ENCODE results near the gene NKX6-1. TPM values are rescaled to one million over a fixed set of nuclear protein-coding genes. Genes with fewer than 3 reads are reported as not detected.

NKX6-1 gene
- total RNA-seq, 2 experiments from 2014 or later, result not detected

- intact Hi-C loops (cut with micrococcal nuclease; ENCODE audit: unreplicated experiment), result no loop called here
Measured at GRCh38 chr4:84496706-84497503, 2.2 kb downstream of the NKX6-1 start.

GRCh38 chr4:84496331-84496705 is 2.8 kb downstream of the NKX6-1 start:
- DNase-seq (ENCODE audit: low spot score), result no peak
- TF ChIP-seq EZH2phosphoT487 (IDR thresholded peaks at IDR 0.05; ENCODE audit: borderline replicate concordance, low read depth, low read length), result no peak
- no peak for TF ChIP-seq CTCF (conservative IDR thresholded peaks at IDR 0.05; ENCODE audit: low read length)
- ChIA-PET CTCF (ENCODE audit: unreplicated experiment) (no interaction called here), POLR2A (no interaction called here)
- Histone ChIP-seq H3K27ac (ENCODE audit: low read depth, low read length, poor library complexity, severe bottlenecking) (no peak overlapping the region), H4K20me1 (ENCODE audit: insufficient read depth, low read length) (no peaks in the 10 kb centered on the region), H3K9me3 (ENCODE audit: low read length) (no peaks in the 10 kb centered on the region), H3K4me1 (ENCODE audit: insufficient read depth, low read length, poor library complexity, severe bottlenecking) (no peaks in the 10 kb centered on the region), H3K79me2 (ENCODE audit: insufficient read depth, low read depth, low read length) (no peaks in the 10 kb centered on the region), H3K4me3 (ENCODE audit: low read depth, low read length, poor library complexity, severe bottlenecking) (no peak overlapping the region), H3K36me3 (ENCODE audit: insufficient read depth, low read length) (no peaks in the 10 kb centered on the region), H3K4me2 (ENCODE audit: low read length) (no peak overlapping the region), H2AFZ (ENCODE audit: low read length) (no peak overlapping the region), H3K9me2 (ENCODE audit: insufficient read depth, low read length) (no peaks in the 10 kb centered on the region)
- intact Hi-C loops (cut with micrococcal nuclease; ENCODE audit: unreplicated experiment), result no loop called here
- BruUV-seq (replicated peaks), result no TSS peak

More at GRCh38 chr4:84496706-84497503, 2.2 kb downstream of the NKX6-1 start:
- Histone ChIP-seq H3K4me1 (ENCODE audit: insufficient read depth, low read length, poor library complexity, severe bottlenecking) (no peaks in the 10 kb centered on the region), H4K20me1 (ENCODE audit: insufficient read depth, low read length) (no peaks in the 10 kb centered on the region), H3K9me2 (ENCODE audit: insufficient read depth, low read length) (no peaks in the 10 kb centered on the region), H3K4me3 (ENCODE audit: low read depth, low read length, poor library complexity, severe bottlenecking) (no peak overlapping the region), H3K9me3 (ENCODE audit: low read length) (no peaks in the 10 kb centered on the region), H2AFZ (ENCODE audit: low read length) (no peak overlapping the region), H3K79me2 (ENCODE audit: insufficient read depth, low read depth, low read length) (no peaks in the 10 kb centered on the region), H3K4me2 (ENCODE audit: low read length) (no peak overlapping the region), H3K27ac (ENCODE audit: low read depth, low read length, poor library complexity, severe bottlenecking) (no peak overlapping the region), H3K36me3 (ENCODE audit: insufficient read depth, low read length) (no peaks in the 10 kb centered on the region)
- ChIA-PET CTCF (ENCODE audit: unreplicated experiment) (no interaction called here), POLR2A (interaction anchor here (0.6 kb wide), 1 partner anchor 833 kb away, joined by 3 read pairs; no protein-coding TSS in a partner anchor)
- BruUV-seq (replicated peaks), result no TSS peak
- TF ChIP-seq CTCF (conservative IDR thresholded peaks at IDR 0.05; ENCODE audit: low read length), result no peak
- TF ChIP-seq EZH2phosphoT487 (IDR thresholded peaks at IDR 0.05; ENCODE audit: borderline replicate concordance, low read depth, low read length), result no peak
- no peak for DNase-seq (ENCODE audit: low spot score)

GRCh38 chr4:84495794-84496261 is 3.3 kb downstream of the NKX6-1 start:
- Histone ChIP-seq H3K9me2 (ENCODE audit: insufficient read depth, low read length) (no peaks in the 10 kb centered on the region), H3K36me3 (ENCODE audit: insufficient read depth, low read length) (no peaks in the 10 kb centered on the region), H3K4me3 (ENCODE audit: low read depth, low read length, poor library complexity, severe bottlenecking) (no peak overlapping the region), H3K79me2 (ENCODE audit: insufficient read depth, low read depth, low read length) (no peaks in the 10 kb centered on the region), H3K9me3 (ENCODE audit: low read length) (no peaks in the 10 kb centered on the region), H3K4me2 (ENCODE audit: low read length) (no peak overlapping the region), H3K4me1 (ENCODE audit: insufficient read depth, low read length, poor library complexity, severe bottlenecking) (no peaks in the 10 kb centered on the region), H3K27ac (ENCODE audit: low read depth, low read length, poor library complexity, severe bottlenecking) (no peak overlapping the region), H4K20me1 (ENCODE audit: insufficient read depth, low read length) (no peaks in the 10 kb centered on the region), H2AFZ (ENCODE audit: low read length) (no peak overlapping the region)
- no peak for DNase-seq (ENCODE audit: low spot score)
- intact Hi-C loops (cut with micrococcal nuclease; ENCODE audit: unreplicated experiment), result no loop called here
- ChIA-PET POLR2A (no interaction called here), CTCF (ENCODE audit: unreplicated experiment) (no interaction called here)
- no TSS peak for BruUV-seq (replicated peaks)
- TF ChIP-seq CTCF (conservative IDR thresholded peaks at IDR 0.05; ENCODE audit: low read length) (no peak), EZH2phosphoT487 (IDR thresholded peaks at IDR 0.05; ENCODE audit: borderline replicate concordance, low read depth, low read length) (no peak)

Measured in OCI-LY7 (cell line).